Prostate gland (tissue), 2 donors: ENCODE measurements around the gene ZNF133.

Experiments
- POLR2A ChIP-seq: fragments of 450-650 bp; IDR thresholded peaks from one replicate; pipeline ENCODE4 v1.6.1; 2016; ENCODE audit warnings: antibody characterized with exemption, mild to moderate bottlenecking
- TF ChIP-seq, protein P1 (sequence below), 4 experiments: fragments of 200-600 bp in 2 of 4; fragments of 450-650 bp in 2 of 4; sonication (generic) in 2 of 4; IDR thresholded peaks; 1 replicate in 3 of 4; 2 replicates in 1 of 4; pipeline ENCODE4 v1.5.1; 2016 to 2019; ENCODE audit warnings: antibody characterized with exemption in 4 of 4, mild to moderate bottlenecking in 2 of 4, moderate library complexity in 2 of 4

DNA sequence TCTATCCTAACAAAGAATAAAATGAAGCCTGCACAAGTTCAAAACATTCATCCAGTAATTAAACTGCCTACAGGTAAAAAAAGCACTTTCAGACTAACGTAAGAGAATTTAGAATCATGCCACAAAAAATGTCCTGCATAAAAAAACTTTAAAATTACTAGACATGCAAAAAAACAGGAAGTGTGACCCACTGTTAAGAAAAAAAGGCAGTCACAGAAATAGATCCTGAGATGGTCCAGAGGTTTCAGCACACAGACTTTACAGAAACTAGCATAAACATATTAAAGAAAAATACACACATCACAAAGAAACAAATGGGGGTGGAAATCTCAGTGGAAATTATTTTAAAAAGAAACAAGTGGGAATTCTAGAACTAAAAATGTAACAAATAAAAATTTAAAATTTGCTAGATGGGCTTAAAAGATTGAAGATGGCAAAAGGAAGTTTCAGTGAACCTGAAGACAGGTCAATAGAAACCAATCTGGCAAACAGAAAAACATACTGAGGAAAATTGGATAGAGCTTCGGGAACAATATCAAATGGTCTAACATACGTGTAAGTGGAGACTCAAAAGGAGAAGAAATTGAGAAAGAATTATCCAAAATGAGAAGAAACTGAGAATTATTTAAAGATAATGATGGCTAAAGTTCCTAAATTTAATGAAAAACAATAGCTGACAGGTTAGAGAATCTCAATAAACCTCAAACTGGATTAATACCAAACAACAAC, 3.4 kb upstream of the ZNF133 start:
- TF ChIP-seq, protein P1, sequence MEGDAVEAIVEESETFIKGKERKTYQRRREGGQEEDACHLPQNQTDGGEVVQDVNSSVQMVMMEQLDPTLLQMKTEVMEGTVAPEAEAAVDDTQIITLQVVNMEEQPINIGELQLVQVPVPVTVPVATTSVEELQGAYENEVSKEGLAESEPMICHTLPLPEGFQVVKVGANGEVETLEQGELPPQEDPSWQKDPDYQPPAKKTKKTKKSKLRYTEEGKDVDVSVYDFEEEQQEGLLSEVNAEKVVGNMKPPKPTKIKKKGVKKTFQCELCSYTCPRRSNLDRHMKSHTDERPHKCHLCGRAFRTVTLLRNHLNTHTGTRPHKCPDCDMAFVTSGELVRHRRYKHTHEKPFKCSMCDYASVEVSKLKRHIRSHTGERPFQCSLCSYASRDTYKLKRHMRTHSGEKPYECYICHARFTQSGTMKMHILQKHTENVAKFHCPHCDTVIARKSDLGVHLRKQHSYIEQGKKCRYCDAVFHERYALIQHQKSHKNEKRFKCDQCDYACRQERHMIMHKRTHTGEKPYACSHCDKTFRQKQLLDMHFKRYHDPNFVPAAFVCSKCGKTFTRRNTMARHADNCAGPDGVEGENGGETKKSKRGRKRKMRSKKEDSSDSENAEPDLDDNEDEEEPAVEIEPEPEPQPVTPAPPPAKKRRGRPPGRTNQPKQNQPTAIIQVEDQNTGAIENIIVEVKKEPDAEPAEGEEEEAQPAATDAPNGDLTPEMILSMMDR (IDR thresholded peaks at IDR 0.05) = no peak
- TF ChIP-seq POLR2A = no peak
